PC-3 (cell line): ENCODE measurements around the gene STK39. TPM values are rescaled to one million over a fixed set of nuclear protein-coding genes. Genes with fewer than 3 reads are reported as not detected.
"Not testable (repeated sequence)": the region's sequence is repeated elsewhere in the genome, so short reads cannot be mapped to it uniquely, and the experiment has no call there.

ENCODE experiments used
- ATAC-seq: fragments of 200-7000 bp; cut with Tn5 transposase; 2 replicates; pipeline ENCODE4 v1.9.1; 2020; ENCODE audit warnings: mild to moderate bottlenecking, moderate library complexity
- BruUV-seq: library from RNA; stranded (reverse); fragments of 400-500 nt; replicated peaks from 2 replicates; lab custom pipeline; 2021; lab: Mats Ljungman, UMichigan
- CTCF ChIA-PET: fragments of 300-600 bp; sonication (Branson Sonifier 250); formaldehyde crosslinking; loops from one replicate; lab custom pipeline; 2022; ENCODE audit warnings: antibody characterized with exemption; lab: Charles Lee
- POLR2A ChIA-PET: fragments of 300-600 bp; sonication (Branson Sonifier 250); formaldehyde crosslinking; loops from one replicate; lab custom pipeline; 2022; ENCODE audit warnings: antibody characterized with exemption; ENCODE audit not compliant: unreplicated experiment; lab: Charles Lee
- DNase-seq: peaks from one replicate; pipeline ENCODE4 v3.0.0-alpha.2; 2015
- H2AFZ ChIP-seq: fragments of 300-600 bp; sonication (generic); 2 replicates; pipeline ENCODE4 v1.6.0; 2016; ENCODE audit warnings: antibody characterized with exemption, low read length
- H3F3A ChIP-seq: fragments of 300-600 bp; sonication (generic); one replicate; pipeline ENCODE4 v1.6.0; 2017; ENCODE audit warnings: antibody characterized with exemption, low read length, control low read depth, mild to moderate bottlenecking; ENCODE audit not compliant: unreplicated experiment
- H3K27ac ChIP-seq: fragments of 300-600 bp; sonication (generic); 2 replicates; pipeline ENCODE4 v1.5.1; 2016; ENCODE audit warnings: mild to moderate bottlenecking, low read length
- H3K27me3 ChIP-seq: fragments of 300-600 bp; sonication (generic); 2 replicates; pipeline ENCODE4 v1.6.1; 2016; ENCODE audit warnings: low read length, mixed read lengths
- H3K36me3 ChIP-seq: fragments of 300-600 bp; sonication (generic); 2 replicates; pipeline ENCODE4 v1.6.1; 2016; ENCODE audit warnings: low read depth, mixed run types, low read length, mixed read lengths
- H3K4me1 ChIP-seq: fragments of 300-600 bp; sonication (generic); 2 replicates; pipeline ENCODE4 v1.5.1; 2016; ENCODE audit warnings: low read length; ENCODE audit not compliant: insufficient read depth
- H3K4me2 ChIP-seq: fragments of 300-600 bp; sonication (generic); 2 replicates; pipeline ENCODE4 v1.6.0; 2016; ENCODE audit warnings: low read length
- H3K4me3 ChIP-seq: fragments of 300-600 bp; sonication (generic); 2 replicates; pipeline ENCODE4 v1.5.1; 2016; ENCODE audit warnings: mild to moderate bottlenecking, low read length, mixed read lengths
- H3K79me2 ChIP-seq: fragments of 300-600 bp; sonication (generic); 2 replicates; pipeline ENCODE4 v1.6.1; 2017; ENCODE audit warnings: low read length, mixed read lengths
- H3K9ac ChIP-seq: fragments of 300-600 bp; sonication (generic); 2 replicates; pipeline ENCODE4 v1.6.0; 2016; ENCODE audit warnings: mild to moderate bottlenecking, low read length
- H3K9me2 ChIP-seq: fragments of 300-600 bp; sonication (generic); replicated peaks from 2 replicates; pipeline ENCODE4 v1.6.1; 2016; ENCODE audit warnings: mixed run types, low read length, mixed read lengths
- H3K9me3 ChIP-seq: fragments of 300-600 bp; sonication (generic); 2 replicates; pipeline ENCODE4 v1.6.1; 2016; ENCODE audit warnings: low read length, mixed read lengths
- H4K20me1 ChIP-seq: fragments of 300-600 bp; sonication (generic); 2 replicates; pipeline ENCODE4 v1.6.1; 2016; ENCODE audit warnings: low read length, mixed read lengths
- CTCF ChIP-seq: fragments of 300-600 bp; sonication (generic); conservative IDR thresholded peaks from 2 replicates; pipeline ENCODE4 v1.5.1; 2017; ENCODE audit warnings: antibody characterized with exemption, low read depth, mild to moderate bottlenecking, low read length
- EZH2 ChIP-seq: fragments of 300-600 bp; sonication (generic); IDR thresholded peaks from one replicate; pipeline ENCODE4 v1.6.1; 2017; ENCODE audit warnings: antibody characterized with exemption, mild to moderate bottlenecking, low read length; ENCODE audit not compliant: unreplicated experiment
- EZH2phosphoT487 ChIP-seq: fragments of 300-600 bp; sonication (generic); IDR thresholded peaks from 2 replicates; pipeline ENCODE4 v1.6.1; 2018; ENCODE audit warnings: mild to moderate bottlenecking, antibody characterized with exemption, low read length, borderline replicate concordance
- intact Hi-C: fragments of 100-400 bp; cut with micrococcal nuclease; formaldehyde crosslinking; loops from 2 replicates; pipeline ENCODE4 v1.9.0; 2023
- total RNA-seq: library from RNA; depleted of rRNA; stranded (reverse); fragments of >200 nt; gene quantifications from 2 replicates; pipeline ENCODE4 v1.2.3, GENCODE V29; 2014

Gene STK39
- total RNA-seq, 1 experiment from 2014 or later, result 17.9 TPM

- peaks cover under 1% of the 10 kb centered on the region for H3F3A ChIP-seq
- TF ChIP-seq EZH2phosphoT487, result no peak
- no peak for TF ChIP-seq EZH2
- no peak for TF ChIP-seq CTCF
- H2AFZ ChIP-seq, result no peak overlapping the region
- ChIA-PET POLR2A (no interaction called here), CTCF (no interaction called here)
- no peak overlapping the region for H3K4me2 ChIP-seq
- intact Hi-C loops, result no loop called here
- no peak overlapping the region for H3K9ac ChIP-seq
- no peaks in the 10 kb centered on the region for H4K20me1 ChIP-seq
- peaks cover 17% of the 10 kb centered on the region for H3K4me1 ChIP-seq
- no peak overlapping the region for H3K4me3 ChIP-seq
- peaks cover 6% of the 10 kb centered on the region; the same call in 1 of the 2 replicates for H3K36me3 ChIP-seq
- H3K27me3 ChIP-seq, result no peaks in the 10 kb centered on the region
- H3K79me2 ChIP-seq, result no peaks in the 10 kb centered on the region
- no peak overlapping the region for H3K27ac ChIP-seq
- no peaks in the 10 kb centered on the region for H3K9me3 ChIP-seq
- no peaks in the 10 kb centered on the region for H3K9me2 ChIP-seq
- no peak for ATAC-seq
- no peak for DNase-seq
- BruUV-seq, result no TSS peak
Observed at GRCh38 chr2:168132389-168132788, 115.0 kb downstream of the STK39 start.

GRCh38 chr2:168130346-168130745, 117.0 kb downstream of the STK39 start:
- CTCF ChIA-PET, result no interaction called here
- no peak for TF ChIP-seq EZH2phosphoT487
- TF ChIP-seq CTCF, result no peak
- no peak for TF ChIP-seq EZH2
- no peak overlapping the region for H3K4me3 ChIP-seq
- ATAC-seq (no peak), DNase-seq (no peak)
- H3K9ac ChIP-seq, result no peak overlapping the region
- H3K9me3 ChIP-seq, result no peaks in the 10 kb centered on the region
- intact Hi-C loops, result no loop called here
- no peaks in the 10 kb centered on the region for H3K27me3 ChIP-seq
- no peaks in the 10 kb centered on the region for H3K9me2 ChIP-seq
- no peak overlapping the region for H3K4me2 ChIP-seq
- peaks cover 8% of the 10 kb centered on the region for H3K4me1 ChIP-seq
- POLR2A ChIA-PET, result no interaction called here
- no TSS peak for BruUV-seq
- no peaks in the 10 kb centered on the region for H3K79me2 ChIP-seq
- no peaks in the 10 kb centered on the region for H4K20me1 ChIP-seq
- H3K36me3 ChIP-seq, result peaks cover 6% of the 10 kb centered on the region; the same call in 1 of the 2 replicates
- H2AFZ ChIP-seq, result no peak overlapping the region
- no peak overlapping the region for H3K27ac ChIP-seq
- H3F3A ChIP-seq, result no peaks in the 10 kb centered on the region

- H3F3A ChIP-seq, result no peaks in the 10 kb centered on the region
- intact Hi-C loops, result no loop called here
- H4K20me1 ChIP-seq, result no peaks in the 10 kb centered on the region
- no TSS peak for BruUV-seq
- no peak overlapping the region for H2AFZ ChIP-seq
- no peaks in the 10 kb centered on the region for H3K79me2 ChIP-seq
- POLR2A ChIA-PET, result no interaction called here
- H3K9me3 ChIP-seq, result no peaks in the 10 kb centered on the region
- DNase-seq (no peak), ATAC-seq (no peak)
- no peak overlapping the region for H3K9ac ChIP-seq
- H3K4me1 ChIP-seq, result no peaks in the 10 kb centered on the region
- no peak overlapping the region for H3K4me3 ChIP-seq
- no peaks in the 10 kb centered on the region for H3K9me2 ChIP-seq
- TF ChIP-seq EZH2 (no peak), EZH2phosphoT487 (no peak), CTCF (no peak)
- peaks cover 15% of the 10 kb centered on the region for H3K36me3 ChIP-seq
- CTCF ChIA-PET, result no interaction called here
- no peak overlapping the region for H3K27ac ChIP-seq
- H3K4me2 ChIP-seq, result no peak overlapping the region
- no peaks in the 10 kb centered on the region for H3K27me3 ChIP-seq
Observed at GRCh38 chr2:168127371-168127770, 120.0 kb downstream of the STK39 start.

GRCh38 chr2:168122210-168122609, 125.2 kb downstream of the STK39 start:
- ATAC-seq, CTCF ChIA-PET, DNase-seq, H3K79me2 ChIP-seq, intact Hi-C loops, H2AFZ ChIP-seq, BruUV-seq, H3K4me3 ChIP-seq, H3K9ac ChIP-seq, H3K27ac ChIP-seq, H3F3A ChIP-seq, H3K9me2 ChIP-seq, POLR2A ChIA-PET, H3K27me3 ChIP-seq, H3K4me1 ChIP-seq, H3K9me3 ChIP-seq, H3K4me2 ChIP-seq, H4K20me1 ChIP-seq: not testable (repeated sequence)
- peaks cover 15% of the 10 kb centered on the region for H3K36me3 ChIP-seq
